ENCODE results near the gene ANXA8.
"Not testable (repeated sequence)": the region's sequence is repeated elsewhere in the genome, so short reads cannot be mapped to it uniquely, and the experiment has no call there.

The ANXA8 gene, protein sequence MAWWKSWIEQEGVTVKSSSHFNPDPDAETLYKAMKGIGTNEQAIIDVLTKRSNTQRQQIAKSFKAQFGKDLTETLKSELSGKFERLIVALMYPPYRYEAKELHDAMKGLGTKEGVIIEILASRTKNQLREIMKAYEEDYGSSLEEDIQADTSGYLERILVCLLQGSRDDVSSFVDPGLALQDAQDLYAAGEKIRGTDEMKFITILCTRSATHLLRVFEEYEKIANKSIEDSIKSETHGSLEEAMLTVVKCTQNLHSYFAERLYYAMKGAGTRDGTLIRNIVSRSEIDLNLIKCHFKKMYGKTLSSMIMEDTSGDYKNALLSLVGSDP

DNA sequence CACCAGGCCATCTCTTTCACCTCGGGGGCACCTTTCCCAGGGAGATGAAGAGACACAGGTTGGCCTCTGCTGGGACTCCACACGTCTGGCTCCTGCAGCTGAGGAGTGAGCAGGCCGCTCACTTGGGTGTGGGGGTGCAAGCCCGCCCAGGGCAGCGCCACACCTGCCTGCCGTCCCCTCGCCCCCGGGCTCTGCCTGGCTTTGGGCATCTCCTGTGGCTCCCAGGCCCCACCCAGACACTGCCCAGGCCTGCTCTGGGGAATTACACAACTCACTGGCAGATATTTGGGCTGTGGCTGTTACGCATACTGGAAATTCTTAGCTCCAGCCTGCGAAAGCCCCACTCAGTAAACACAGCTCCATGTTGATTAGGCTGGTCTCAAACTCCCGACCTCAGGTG, at the start of gene ANXA8:
Gene ANXA8 (minus strand): TSS at position 193 of the 400 bp plus-strand sequence. CDS start 182 bp downstream, at position 11.
- not testable (repeated sequence) for DNase-seq

DNA sequence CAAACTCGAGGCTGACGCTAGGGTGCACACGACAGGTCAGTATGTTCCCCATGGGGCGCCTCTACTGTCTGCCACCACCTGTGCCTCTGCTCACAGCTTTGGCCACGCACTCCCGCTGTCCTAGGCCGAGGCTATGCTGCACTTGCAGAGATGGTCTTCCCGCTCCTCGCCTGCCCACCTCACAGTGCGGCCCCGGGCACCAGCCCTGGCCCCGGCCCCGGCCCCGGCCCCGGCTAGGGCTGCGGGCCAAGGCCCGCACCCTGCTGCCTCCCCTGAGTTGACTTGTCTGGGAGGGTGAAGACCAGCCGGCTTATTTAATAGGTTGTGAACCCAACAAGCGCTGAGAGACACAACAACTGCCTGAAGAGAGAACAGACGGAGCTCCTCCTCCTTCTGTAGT, 39.6 kb upstream of the ANXA8 start, which contains the start of gene AGAP9:
Gene AGAP9 (minus strand): TSS at position 164 of the 400 bp plus-strand sequence. CDS start 112 bp downstream, at position 52.
- DNase-seq = not testable (repeated sequence)

DNA sequence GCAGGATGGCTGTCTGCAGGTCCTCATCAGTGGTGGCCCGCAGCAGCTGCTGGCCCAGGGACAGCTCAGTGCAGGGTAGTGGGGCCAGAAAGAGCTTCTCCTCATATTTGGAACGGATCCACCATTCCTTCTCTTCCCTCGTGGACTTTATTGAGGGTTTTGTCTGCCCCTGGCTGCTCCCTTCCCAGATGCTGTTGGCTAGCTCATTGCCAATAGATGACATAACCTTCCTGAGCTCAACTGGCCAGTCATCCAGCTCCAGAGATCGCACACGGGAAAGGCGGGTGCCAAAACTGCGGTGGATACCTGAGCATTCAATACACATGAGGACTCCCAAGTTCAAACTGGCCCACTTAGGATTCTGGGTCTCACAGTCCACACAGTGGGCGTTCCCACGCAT, 18.4 kb upstream of the ANXA8 start:
- DNase-seq = not testable (repeated sequence)

DNA sequence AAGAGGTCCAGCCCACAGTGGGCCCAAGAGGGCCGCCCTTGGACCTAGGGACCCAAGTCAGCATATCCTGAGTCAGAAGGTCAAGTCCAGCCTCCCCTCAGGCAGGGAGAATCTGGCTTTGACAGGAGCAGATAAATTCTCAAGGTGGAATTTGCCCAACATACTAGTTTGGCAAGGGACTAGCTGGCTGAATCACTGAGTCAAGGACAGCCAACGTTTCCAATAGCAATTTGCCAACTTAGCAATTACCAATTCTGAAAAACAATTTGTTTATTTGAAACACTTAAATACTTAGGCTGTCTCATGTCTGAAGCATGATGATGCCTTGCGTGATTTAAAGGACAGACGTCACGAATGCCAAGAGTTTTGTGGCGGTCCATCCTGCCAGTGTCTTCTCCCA, 10.3 kb upstream of the ANXA8 start:
- not testable (repeated sequence) for DNase-seq

DNA sequence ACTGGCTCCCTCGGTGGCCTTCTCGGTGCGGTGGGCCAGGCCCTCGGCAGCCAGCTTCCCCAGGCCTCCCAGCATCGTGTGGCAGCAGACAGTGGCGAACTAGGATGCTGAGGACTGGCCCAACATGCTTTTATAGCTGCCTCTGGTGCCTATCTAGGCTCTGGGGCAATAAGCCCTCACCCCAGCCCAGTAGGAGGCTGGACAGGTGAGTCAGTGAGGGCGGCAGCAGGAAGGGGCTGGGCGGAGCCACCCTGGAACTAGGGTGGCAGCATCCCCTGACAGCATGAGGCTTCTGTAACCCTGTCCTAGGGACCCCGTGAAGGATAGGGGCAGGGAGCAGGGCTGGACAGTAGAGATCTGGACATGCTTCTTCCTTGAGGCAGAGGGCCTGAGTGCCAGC, 7.7 kb upstream of the ANXA8 start, which contains the start of gene FAM25G:
Gene FAM25G (minus strand): TSS at position 101 of the 400 bp plus-strand sequence. CDS start 26 bp downstream, at position 75.
- not testable (repeated sequence) for DNase-seq

DNA sequence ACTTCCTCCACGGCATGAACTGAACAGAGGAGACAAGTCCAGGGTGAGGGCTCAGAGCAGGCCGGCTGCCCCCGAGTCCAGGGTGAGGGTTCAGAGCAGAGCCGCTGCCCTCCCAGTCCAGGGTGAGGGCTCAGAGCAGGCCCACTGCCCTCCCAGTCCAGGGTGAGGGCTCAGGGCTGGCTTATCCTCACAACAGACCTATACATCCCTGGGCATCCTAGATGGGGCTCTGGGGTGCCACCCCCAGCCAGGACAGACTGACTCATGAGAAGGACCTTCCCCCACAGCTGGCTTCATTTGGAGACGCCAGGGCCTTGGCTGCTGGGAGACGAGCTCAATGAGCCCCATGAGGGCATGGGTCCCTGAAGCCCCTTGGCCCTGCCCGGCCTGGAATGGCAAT, 5.7 kb upstream of the ANXA8 start:
- not testable (repeated sequence) for DNase-seq

DNA sequence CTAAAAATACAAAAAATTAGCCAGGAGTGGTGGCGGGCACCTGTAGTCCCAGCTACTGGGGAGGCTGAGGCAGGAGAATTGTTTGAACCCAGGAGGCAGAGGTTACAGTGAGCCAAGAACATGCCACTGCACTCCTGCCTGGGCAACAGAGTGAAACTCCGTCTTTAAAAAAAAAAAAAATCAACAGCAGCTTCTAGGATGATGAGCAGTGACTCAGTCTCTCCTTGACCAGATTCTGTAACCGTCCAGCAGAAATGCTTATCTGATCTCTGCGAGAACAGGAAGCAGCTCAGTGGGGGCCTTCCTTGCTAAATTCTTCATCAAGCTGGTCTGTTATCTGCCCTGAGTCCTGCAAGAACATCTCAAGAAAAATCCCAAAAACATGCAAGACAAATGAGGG, 2.0 kb upstream of the ANXA8 start:
- DNase-seq = peak; percentile 69

DNA sequence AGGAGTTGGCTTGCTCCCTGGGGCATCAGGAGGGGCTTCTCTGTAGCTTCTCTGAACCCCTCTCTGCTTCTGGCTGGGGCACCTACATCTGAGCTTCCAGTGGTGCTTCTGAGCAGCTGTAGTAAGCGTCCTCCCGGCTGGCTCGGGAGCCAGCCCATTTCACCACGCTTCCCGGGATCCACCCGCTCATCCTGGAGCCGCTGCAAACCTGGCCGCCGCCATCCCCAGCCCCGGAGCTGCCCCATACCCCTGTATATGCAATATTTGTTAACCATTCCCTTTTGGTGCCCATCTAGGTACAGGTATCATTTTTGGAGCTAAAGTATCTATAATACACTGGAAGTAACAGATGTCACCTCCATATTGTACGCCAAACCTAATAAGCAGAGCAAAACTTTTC, 871 bp upstream of the ANXA8 start:
- DNase-seq = not testable (repeated sequence)

DNA sequence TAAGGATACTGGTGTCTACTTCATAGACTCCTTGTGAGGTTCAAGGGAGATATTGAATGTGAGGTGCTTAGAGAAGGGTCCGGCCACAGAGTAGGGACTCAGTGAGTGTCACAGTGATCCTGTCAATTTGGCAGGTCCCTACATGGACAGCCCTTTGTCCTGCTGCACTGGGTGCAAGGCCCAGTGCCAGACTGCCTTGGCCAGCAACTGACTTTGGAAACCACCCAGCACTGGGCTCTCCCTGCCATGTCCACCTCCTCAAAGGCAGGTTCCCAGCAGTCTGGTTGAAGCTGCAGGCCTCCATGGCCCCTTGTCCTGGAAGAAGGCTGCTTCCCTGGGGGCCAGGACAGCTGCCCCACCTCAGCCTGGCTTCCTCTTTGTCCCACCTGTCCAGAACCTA, 1.5 kb downstream of the ANXA8 start:
- not testable (repeated sequence) for DNase-seq

DNA sequence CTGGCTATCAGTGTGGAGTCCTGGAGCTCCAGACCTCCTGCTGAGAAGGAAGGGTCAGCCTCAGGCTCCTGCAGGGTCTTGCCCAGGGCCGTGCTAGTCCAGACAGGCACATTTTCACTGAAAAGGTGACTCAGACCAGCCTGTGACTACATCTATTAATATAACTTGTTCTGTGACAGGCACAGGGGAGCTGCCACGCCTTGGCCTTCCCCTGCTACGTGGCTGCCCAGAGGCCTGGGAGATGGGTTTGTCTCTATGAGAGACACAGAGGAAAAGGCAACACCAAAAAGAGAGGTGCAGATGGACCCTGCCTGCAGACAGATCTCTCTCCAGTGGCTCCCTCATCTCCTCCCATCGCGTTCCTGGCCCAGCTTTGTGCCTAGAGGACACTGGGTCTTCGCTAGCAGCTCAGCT, 2.1 kb downstream of the ANXA8 start:
- not testable (repeated sequence) for DNase-seq

DNA sequence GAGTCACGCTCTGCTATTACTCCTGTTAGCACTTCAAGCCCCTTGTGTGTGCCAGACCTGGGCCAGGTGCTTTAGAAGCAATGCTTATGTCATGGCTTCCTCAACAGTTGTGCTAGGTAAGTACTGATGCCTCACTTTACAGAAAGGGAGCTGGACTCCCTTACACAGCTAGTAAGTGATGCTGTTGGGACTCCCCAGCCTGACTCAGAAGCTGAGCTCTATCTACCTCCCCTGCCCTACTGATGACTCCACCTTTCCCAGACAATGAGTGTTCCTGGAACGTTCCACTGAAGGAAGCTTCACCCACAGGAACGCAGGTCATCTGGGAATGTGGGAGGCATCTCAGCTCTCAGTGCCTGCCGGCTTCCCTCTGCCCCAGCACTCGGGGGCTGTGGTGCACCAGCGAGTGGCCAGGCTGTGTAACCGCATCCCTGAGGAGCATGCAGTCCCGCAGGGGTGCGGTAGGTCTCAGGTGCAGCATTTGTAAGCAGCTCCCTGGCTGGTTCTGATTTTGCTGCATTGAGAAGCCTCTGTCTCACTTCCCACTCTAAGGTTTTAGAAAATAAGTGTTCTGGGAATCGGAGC, 2.6 kb downstream of the ANXA8 start:
- DNase-seq = peak; percentile 58

DNA sequence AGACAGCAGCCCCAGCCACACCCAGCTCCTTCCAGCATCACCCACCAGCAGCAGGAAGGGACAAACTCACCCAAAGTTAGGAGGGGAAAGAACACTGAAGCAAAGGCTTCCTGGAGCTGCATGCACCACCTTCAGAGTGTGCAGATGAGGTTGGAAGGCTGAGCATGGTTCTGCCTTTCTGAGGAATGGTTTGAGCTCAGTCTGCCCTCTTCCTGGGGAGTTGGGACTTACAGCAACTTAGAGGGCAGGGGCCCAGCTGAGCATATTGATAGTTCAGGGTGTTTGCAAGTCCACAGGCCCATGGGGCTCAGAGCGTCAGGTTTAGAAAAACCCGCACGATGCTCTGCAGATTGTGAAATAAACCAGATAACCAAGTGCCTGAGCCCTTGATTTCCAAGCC, 3.8 kb downstream of the ANXA8 start:
- DNase-seq = not testable (repeated sequence)

DNA sequence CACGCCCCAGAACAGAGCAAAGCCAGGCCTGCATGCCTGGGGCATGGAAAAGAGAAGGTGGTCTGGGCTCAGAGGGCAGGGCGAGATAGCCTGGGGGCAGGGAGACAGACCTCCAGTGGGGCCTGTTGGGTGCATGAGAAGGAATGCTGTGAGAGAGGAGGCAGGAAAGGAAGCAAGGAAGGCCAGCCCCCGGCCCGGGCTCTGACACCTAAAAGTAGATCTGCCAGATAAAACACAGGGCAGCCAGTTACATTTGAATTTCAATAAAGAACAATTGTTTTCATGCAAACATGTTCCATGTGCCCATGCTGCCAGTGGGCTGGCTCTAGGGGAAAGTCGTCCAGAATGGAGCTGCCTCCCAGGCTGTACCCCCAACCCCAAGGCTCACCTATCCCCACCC, 5.8 kb downstream of the ANXA8 start:
- not testable (repeated sequence) for DNase-seq

DNA sequence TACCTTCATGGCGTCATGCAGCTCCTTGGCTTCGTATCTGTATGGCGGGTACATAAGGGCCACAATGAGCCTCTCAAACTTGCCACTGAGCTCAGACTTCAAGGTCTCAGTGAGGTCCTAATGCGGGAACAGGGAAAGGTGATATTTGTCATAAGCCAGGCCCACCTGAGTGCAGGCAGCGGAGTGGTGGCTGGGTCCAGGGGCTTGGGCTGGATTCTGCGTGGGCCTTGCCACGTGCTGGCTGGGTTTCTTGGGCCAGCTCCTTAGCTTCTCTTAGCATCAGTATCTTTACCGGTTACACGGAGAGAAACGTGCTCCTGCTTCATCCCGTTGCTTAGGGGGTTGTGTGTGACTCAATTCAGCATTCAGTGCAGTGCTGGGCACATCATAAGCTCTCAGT, 6.8 kb downstream of the ANXA8 start:
- DNase-seq = not testable (repeated sequence)

DNA sequence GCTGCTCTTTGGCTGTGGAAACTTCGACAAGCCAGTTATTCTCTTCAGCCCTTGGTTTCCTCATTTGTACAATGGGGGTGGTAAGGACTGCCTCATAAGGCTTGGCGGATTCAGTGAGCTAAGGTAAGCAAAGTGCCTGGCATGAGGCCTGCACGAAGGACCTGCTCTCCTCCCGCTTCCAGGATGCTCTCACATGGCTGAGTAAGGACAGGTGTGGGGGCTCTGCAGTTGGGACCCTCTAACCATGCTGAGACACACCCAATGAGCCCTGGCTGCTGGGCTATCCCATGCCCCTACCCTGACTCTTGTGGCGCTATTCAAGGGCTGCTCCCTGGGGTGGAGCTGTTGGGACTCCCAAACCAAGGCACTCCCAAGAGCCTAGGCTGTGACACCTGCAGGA, 8.8 kb downstream of the ANXA8 start:
- not testable (repeated sequence) for DNase-seq

DNA sequence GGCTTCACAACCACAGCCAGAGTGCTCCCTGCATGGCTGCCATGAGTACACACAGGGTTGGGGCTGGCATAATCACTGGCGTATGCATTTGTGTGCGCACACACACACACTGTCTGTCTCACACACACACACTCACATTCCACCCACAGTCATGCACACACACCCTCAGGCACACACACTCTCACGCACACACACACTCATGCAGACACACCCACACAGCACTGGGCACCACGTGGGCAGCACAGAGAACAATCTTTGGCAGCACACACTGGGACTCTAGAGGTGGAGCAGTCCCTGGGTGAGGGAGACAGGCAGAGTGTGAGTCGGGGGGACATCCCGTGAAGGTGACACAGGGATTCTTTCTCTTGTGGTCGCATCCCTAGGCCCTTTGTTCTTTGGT, 10.4 kb downstream of the ANXA8 start:
- not testable (repeated sequence) for DNase-seq

DNA sequence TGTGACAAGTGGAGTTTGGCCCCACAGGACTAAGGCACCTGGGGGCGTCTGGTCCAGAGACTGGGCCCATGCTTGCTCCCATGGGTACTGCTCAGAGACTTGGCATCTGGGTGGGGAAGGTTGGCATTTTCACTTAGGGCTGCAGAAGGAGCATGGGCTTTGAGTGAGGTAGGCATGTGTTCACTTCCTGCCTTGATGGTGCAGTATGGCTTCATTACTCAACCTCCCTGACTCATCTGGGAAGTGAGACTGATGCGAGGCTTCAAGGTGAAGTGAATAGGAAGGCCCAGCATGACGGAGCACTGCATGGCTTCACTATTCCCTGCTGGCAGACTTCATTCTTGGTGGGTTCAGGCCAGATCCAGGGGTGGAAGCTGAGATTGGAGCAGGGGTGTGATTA, 11.3 kb downstream of the ANXA8 start:
- not testable (repeated sequence) for DNase-seq

DNA sequence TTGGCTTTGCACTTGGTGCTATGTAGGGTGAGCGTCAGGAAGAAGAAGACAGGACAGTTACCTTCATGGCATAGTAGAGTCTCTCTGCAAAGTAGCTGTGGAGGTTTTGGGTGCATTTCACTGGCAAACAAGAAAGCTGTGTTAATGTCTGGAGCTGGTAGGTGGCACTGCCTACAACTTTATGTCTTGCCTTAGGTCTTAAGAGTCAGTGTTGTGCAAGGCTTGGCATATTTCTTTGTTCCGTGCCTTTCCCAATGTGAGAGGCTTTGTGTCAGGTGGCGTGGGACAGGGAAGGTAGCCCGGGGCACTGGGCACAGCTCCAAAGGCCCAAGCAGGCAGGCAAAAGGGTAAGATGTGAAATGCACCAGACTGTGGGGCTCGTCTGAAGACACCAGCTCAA, 11.8 kb downstream of the ANXA8 start:
- DNase-seq = not testable (repeated sequence)

DNA sequence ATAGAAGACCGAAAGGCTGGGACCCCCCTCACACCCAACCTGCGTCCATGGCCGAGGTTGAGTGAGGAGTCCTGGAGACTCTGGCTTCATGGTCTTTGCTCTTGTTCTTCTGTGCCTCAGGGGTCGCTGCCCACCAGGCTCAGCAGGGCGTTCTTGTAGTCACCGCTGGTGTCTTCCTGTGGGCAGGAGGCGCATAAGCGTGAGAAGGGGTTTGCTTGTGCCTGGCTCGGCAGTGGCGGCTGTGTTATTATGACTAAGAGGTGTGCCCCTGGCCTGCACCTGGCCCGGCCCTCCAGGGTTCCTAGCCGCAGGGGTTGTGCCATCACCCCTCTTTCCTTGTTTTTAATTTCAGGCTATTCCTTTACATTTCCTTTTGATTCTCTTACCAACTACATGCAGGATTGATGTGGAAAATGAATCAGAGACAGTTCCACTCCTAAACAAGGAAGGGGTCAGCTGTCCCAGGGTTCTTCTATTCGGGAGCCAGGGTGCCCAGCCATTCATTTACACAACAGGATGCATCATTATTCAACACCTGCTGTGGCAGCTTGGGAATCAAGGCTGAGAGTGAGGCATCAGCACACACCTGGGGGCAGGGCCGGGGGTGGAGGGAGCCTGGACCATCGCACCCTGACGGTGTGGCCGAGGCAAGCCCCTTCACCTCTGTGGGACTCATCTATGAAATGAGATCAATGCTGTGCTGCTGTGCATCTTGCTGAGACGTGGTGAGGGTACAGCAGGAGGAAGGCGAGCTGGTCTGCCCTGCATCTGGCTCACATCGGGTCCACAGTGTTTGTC, 15.0 kb downstream of the ANXA8 start:
- not testable (repeated sequence) for DNase-seq

DNA sequence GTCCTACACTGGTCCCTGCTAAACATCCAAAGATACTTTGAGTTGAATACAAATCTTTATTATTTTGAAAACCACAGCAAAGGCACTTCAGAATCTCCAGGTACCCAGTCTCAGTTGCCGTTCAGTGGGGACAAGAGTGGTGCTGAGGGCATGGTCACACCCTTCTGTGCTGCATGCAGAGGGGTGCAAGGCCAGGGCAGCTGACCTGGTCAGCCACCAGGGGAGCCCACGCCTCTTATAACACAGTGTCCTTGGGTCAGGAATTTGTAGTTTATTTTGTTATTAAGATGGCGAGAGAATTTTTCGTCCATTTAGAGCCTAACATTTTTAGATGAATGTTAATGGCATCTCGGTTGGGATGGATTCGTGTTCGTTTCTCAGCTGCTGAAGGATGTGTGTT, 16.0 kb downstream of the ANXA8 start:
- DNase-seq = not testable (repeated sequence)

DNA sequence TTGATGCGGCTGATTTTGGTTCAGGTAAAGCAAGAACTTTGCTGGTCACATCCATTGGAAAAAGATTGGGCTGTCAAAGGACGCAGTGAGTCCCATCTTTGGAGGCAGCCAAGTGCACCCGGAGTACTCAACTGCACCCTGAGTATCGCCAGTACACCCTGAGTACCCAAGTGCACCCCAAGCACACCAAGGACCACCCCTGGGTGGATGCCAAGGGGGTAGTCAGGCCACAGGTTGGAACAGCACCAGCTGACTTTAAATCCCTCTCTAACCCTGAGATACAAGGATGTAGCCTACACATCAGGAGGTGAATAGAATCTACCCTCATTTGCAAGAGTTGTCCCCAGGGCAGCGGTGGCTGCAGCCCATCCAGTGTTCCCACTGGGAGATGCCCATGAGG, 16.5 kb downstream of the ANXA8 start:
- not testable (repeated sequence) for DNase-seq

DNA sequence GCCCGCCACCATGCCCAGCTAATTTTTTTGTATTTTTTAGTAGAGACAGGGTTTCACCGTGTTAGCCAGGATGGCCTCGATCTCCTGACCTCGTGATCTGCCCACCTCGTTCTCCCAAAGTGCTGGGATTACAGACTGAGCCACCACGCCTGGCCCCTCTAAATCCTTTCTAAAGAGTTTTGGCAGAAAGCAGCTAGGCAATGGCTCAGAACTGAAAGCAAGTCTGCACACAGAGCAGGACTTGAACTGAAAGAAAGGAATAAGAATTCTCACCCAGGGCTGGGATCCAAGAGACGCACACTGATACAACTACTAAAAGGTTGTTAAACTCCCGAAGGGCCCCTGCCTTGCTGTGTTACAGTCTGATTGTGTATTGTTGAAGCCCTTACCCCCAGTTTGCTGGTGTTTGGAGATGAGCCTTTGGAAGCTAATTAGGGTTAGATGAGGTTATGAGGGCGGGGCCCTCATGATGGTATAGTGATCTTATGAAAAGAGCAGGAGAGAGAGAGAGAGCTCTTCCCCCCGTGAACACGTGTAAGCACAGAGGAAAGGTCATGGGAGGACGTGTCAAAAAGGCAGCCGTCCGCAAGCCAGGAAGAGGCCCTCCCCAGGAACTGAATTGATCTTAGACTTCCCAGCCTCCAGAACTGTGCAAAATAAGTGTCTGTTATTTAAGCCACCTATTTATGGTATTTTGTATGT, 18.5 kb downstream of the ANXA8 start:
- not testable (repeated sequence) for DNase-seq

Measured in EL (cell line).